ENCODE measurements around the gene CDC42EP2.

CDC42EP2 gene

GRCh38 chr11:65316227-65317024, 1.8 kb downstream of the CDC42EP2 start:
- no peaks in the 10 kb centered on the region for H3K27me3 ChIP-seq (replicated peaks; ENCODE audit: control insufficient read depth, insufficient read depth, low read length)
- no peak for DNase-seq (ENCODE audit: extremely low read depth, insufficient read length)

GRCh38 chr11:65317025-65317786, 2.5 kb downstream of the CDC42EP2 start:
- no peak overlapping the region for H3K4me3 ChIP-seq (replicated peaks; ENCODE audit: low read depth, low read length)
- no peaks in the 10 kb centered on the region for H3K27me3 ChIP-seq (replicated peaks; ENCODE audit: control insufficient read depth, insufficient read depth, low read length)
- no peak for DNase-seq (ENCODE audit: extremely low read depth, insufficient read length)
- no peak for TF ChIP-seq CTCF (IDR thresholded peaks at IDR 0.05; ENCODE audit: insufficient read depth, low read length, poor library complexity, severe bottlenecking)
- no peaks in the 10 kb centered on the region for H3K36me3 ChIP-seq (ENCODE audit: control insufficient read depth, insufficient read depth, low read length)

More at GRCh38 chr11:65316227-65317024, 1.8 kb downstream of the CDC42EP2 start:
- TF ChIP-seq CTCF (IDR thresholded peaks at IDR 0.05; ENCODE audit: insufficient read depth, low read length, poor library complexity, severe bottlenecking): no peak
- no peaks in the 10 kb centered on the region for H3K36me3 ChIP-seq (ENCODE audit: control insufficient read depth, insufficient read depth, low read length)
- H3K4me3 ChIP-seq (replicated peaks; ENCODE audit: low read depth, low read length): no peak overlapping the region

GRCh38 chr11:65320386-65321075, 5.9 kb downstream of the CDC42EP2 start:
- no peak overlapping the region for H3K4me3 ChIP-seq (replicated peaks; ENCODE audit: low read depth, low read length)
- TF ChIP-seq CTCF (IDR thresholded peaks at IDR 0.05; ENCODE audit: insufficient read depth, low read length, poor library complexity, severe bottlenecking): no peak
- H3K36me3 ChIP-seq (ENCODE audit: control insufficient read depth, insufficient read depth, low read length): no peaks in the 10 kb centered on the region
- no peak for DNase-seq (ENCODE audit: extremely low read depth, insufficient read length)
- H3K27me3 ChIP-seq (replicated peaks; ENCODE audit: control insufficient read depth, insufficient read depth, low read length): no peaks in the 10 kb centered on the region

GRCh38 chr11:65321076-65321475, 6.4 kb downstream of the CDC42EP2 start:
- TF ChIP-seq CTCF (IDR thresholded peaks at IDR 0.05; ENCODE audit: insufficient read depth, low read length, poor library complexity, severe bottlenecking): no peak
- no peaks in the 10 kb centered on the region for H3K36me3 ChIP-seq (ENCODE audit: control insufficient read depth, insufficient read depth, low read length)

GRCh38 chr11:65321828-65322485, 7.3 kb downstream of the CDC42EP2 start:
- H3K27me3 ChIP-seq (replicated peaks; ENCODE audit: control insufficient read depth, insufficient read depth, low read length): no peaks in the 10 kb centered on the region
- no peak for TF ChIP-seq CTCF (IDR thresholded peaks at IDR 0.05; ENCODE audit: insufficient read depth, low read length, poor library complexity, severe bottlenecking)
- no peak for DNase-seq (ENCODE audit: extremely low read depth, insufficient read length)
- no peaks in the 10 kb centered on the region for H3K36me3 ChIP-seq (ENCODE audit: control insufficient read depth, insufficient read depth, low read length)
- no peak overlapping the region for H3K4me3 ChIP-seq (replicated peaks; ENCODE audit: low read depth, low read length)

More at GRCh38 chr11:65321076-65321475, 6.4 kb downstream of the CDC42EP2 start:
- H3K27me3 ChIP-seq (replicated peaks; ENCODE audit: control insufficient read depth, insufficient read depth, low read length): no peaks in the 10 kb centered on the region
- DNase-seq (ENCODE audit: extremely low read depth, insufficient read length): no peak
- H3K4me3 ChIP-seq (replicated peaks; ENCODE audit: low read depth, low read length): no peak overlapping the region
